ENCODE results near the gene ERMP1. TPM values are rescaled to one million over a fixed set of nuclear protein-coding genes. Genes with fewer than 3 reads are reported as not detected.

The ERMP1 gene
- total RNA-seq, 1 experiment from 2014 or later, result 34.7 TPM

- DNase-seq, result no peak
- H3K4me3 Mint-ChIP-seq (ENCODE audit: unreplicated experiment), result no peak overlapping the region
- Histone ChIP-seq H3K9me3 (no peaks in the 10 kb centered on the region), H3K36me3 (ENCODE audit: control insufficient read depth, insufficient read depth, low read length) (no peaks in the 10 kb centered on the region; the same call in 1 of the 2 replicates), H3K4me3 (ENCODE audit: low read depth, low read length) (no peak overlapping the region), H3K4me1 (no peaks in the 10 kb centered on the region), H3K27me3 (replicated peaks; ENCODE audit: control insufficient read depth, insufficient read depth, low read length) (no peaks in the 10 kb centered on the region)
- ChIA-PET POLR2A (no interaction called here), CTCF (no interaction called here)
- H3K36me3 Mint-ChIP-seq (ENCODE audit: insufficient read depth, unreplicated experiment), result peaks cover 58% of the 10 kb centered on the region
- intact Hi-C loops (cut with micrococcal nuclease; ENCODE audit: unreplicated experiment), result no loop called here
- no TSS peak for BruUV-seq (replicated peaks)
- H3K4me1 Mint-ChIP-seq (ENCODE audit: low read depth, unreplicated experiment), result no peaks in the 10 kb centered on the region
- no peak overlapping the region for H3K27ac Mint-ChIP-seq (ENCODE audit: unreplicated experiment)
- H3K27me3 Mint-ChIP-seq (ENCODE audit: insufficient read depth, unreplicated experiment), result no peaks in the 10 kb centered on the region
- no peak for TF ChIP-seq CTCF (IDR thresholded peaks at IDR 0.05; ENCODE audit: insufficient read depth in 1 of 2, low read depth in 1 of 2, low read length in 1 of 2, severe bottlenecking in 1 of 2, unreplicated experiment in 1 of 2)
- H3K9me3 Mint-ChIP-seq (ENCODE audit: unreplicated experiment), result no peaks in the 10 kb centered on the region
Observed at GRCh38 chr9:5787759-5788302, 45.1 kb downstream of the ERMP1 start.

DNA sequence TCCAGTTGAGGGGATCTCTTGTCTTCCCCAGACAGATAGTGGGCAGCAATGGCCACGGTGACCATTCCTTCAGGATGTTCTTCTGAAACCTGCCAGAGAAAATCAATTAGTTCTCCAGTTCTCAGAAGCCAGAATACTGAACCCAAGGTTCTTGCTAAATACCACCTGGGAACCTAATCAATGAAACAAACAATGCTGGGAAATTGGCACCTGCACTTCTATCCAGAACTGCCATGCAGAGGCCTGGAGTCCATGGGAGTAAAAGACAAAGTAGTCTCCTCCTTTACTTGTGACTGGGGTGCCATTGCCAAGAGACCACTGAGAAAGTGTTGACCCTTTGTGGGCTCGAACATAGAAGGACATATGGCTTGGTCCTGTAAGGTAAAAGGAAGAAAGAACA lies 45.7 kb downstream of the ERMP1 start:
- no peak for DNase-seq
- no peaks in the 10 kb centered on the region for H3K4me1 Mint-ChIP-seq (ENCODE audit: low read depth, unreplicated experiment)
- H3K27me3 ChIP-seq (replicated peaks; ENCODE audit: control insufficient read depth, insufficient read depth, low read length), result no peaks in the 10 kb centered on the region
- no peak overlapping the region for H3K4me3 Mint-ChIP-seq (ENCODE audit: unreplicated experiment)
- ChIA-PET POLR2A (no interaction called here), CTCF (no interaction called here)
- peaks cover 61% of the 10 kb centered on the region for H3K36me3 Mint-ChIP-seq (ENCODE audit: insufficient read depth, unreplicated experiment)
- TF ChIP-seq CTCF (IDR thresholded peaks at IDR 0.05; ENCODE audit: insufficient read depth in 1 of 2, low read depth in 1 of 2, low read length in 1 of 2, severe bottlenecking in 1 of 2, unreplicated experiment in 1 of 2), result no peak
- intact Hi-C loops (cut with micrococcal nuclease; ENCODE audit: unreplicated experiment), result no loop called here
- H3K27me3 Mint-ChIP-seq (ENCODE audit: insufficient read depth, unreplicated experiment), result no peaks in the 10 kb centered on the region
- no peak overlapping the region for H3K4me3 ChIP-seq (ENCODE audit: low read depth, low read length)
- H3K27ac Mint-ChIP-seq (ENCODE audit: unreplicated experiment), result no peak overlapping the region
- no peaks in the 10 kb centered on the region for H3K4me1 ChIP-seq
- H3K9me3 ChIP-seq, result no peaks in the 10 kb centered on the region
- no peaks in the 10 kb centered on the region; the same call in 1 of the 2 replicates for H3K36me3 ChIP-seq (ENCODE audit: control insufficient read depth, insufficient read depth, low read length)
- BruUV-seq (replicated peaks), result no TSS peak
- no peaks in the 10 kb centered on the region for H3K9me3 Mint-ChIP-seq (ENCODE audit: unreplicated experiment)

GRCh38 chr9:5786370-5787127 lies 46.4 kb downstream of the ERMP1 start:
- no peak overlapping the region for H3K4me3 Mint-ChIP-seq (ENCODE audit: unreplicated experiment)
- no peaks in the 10 kb centered on the region for H3K9me3 ChIP-seq
- no peak overlapping the region for H3K27ac Mint-ChIP-seq (ENCODE audit: unreplicated experiment)
- intact Hi-C loops (cut with micrococcal nuclease; ENCODE audit: unreplicated experiment), result no loop called here
- no peak overlapping the region for H3K4me3 ChIP-seq (ENCODE audit: low read depth, low read length)
- no peaks in the 10 kb centered on the region for H3K27me3 Mint-ChIP-seq (ENCODE audit: insufficient read depth, unreplicated experiment)
- no peaks in the 10 kb centered on the region for H3K27me3 ChIP-seq (replicated peaks; ENCODE audit: control insufficient read depth, insufficient read depth, low read length)
- ChIA-PET CTCF (no interaction called here), POLR2A (no interaction called here)
- BruUV-seq (replicated peaks), result no TSS peak
- no peak for DNase-seq
- H3K4me1 Mint-ChIP-seq (ENCODE audit: low read depth, unreplicated experiment), result no peaks in the 10 kb centered on the region
- no peaks in the 10 kb centered on the region; the same call in 1 of the 2 replicates for H3K36me3 ChIP-seq (ENCODE audit: control insufficient read depth, insufficient read depth, low read length)
- peaks cover 61% of the 10 kb centered on the region for H3K36me3 Mint-ChIP-seq (ENCODE audit: insufficient read depth, unreplicated experiment)
- no peaks in the 10 kb centered on the region for H3K4me1 ChIP-seq
- H3K9me3 Mint-ChIP-seq (ENCODE audit: unreplicated experiment), result peaks cover 5% of the 10 kb centered on the region
- no peak for TF ChIP-seq CTCF (IDR thresholded peaks at IDR 0.05; ENCODE audit: insufficient read depth in 1 of 2, low read depth in 1 of 2, low read length in 1 of 2, severe bottlenecking in 1 of 2, unreplicated experiment in 1 of 2)

Data from Caco-2 (cell line).